HG03196 (cell line): ENCODE measurements around the gene PTOV1.

Experiments
- ATAC-seq: cut with Tn5 transposase; IDR thresholded peaks from one replicate; pipeline ENCODE4 v1.9.1; 2021; ENCODE audit not compliant: unreplicated experiment

PTOV1 gene

GRCh38 chr19:49850487-49851342 is at the start of gene PTOV1:
PTOV1 (plus strand) TSS chr19:49851159.
- peak; percentile 69 for ATAC-seq

- no peak for ATAC-seq
Observed at GRCh38 chr19:49801401-49801888, 49.5 kb upstream of the PTOV1 start.

- no peak for ATAC-seq
Observed at GRCh38 chr19:49801966-49802661, 48.8 kb upstream of the PTOV1 start.

GRCh38 chr19:49802836-49803528 is 48.0 kb upstream of the PTOV1 start:
- ATAC-seq = no peak

- ATAC-seq = no peak
Observed at GRCh38 chr19:49803529-49803856, 47.5 kb upstream of the PTOV1 start.

- no peak for ATAC-seq
Observed at GRCh38 chr19:49805822-49806619, 44.9 kb upstream of the PTOV1 start.

- ATAC-seq = no peak
Observed at GRCh38 chr19:49806620-49806959, 44.4 kb upstream of the PTOV1 start.

GRCh38 chr19:49807058-49807903 is 43.7 kb upstream of the PTOV1 start:
- ATAC-seq = no peak

GRCh38 chr19:49807904-49808675 is 42.9 kb upstream of the PTOV1 start:
- ATAC-seq = no peak

- no peak for ATAC-seq
Observed at GRCh38 chr19:49808711-49809159, 42.2 kb upstream of the PTOV1 start.

GRCh38 chr19:49809160-49809940 is 41.6 kb upstream of the PTOV1 start:
- ATAC-seq = no peak

- no peak for ATAC-seq
Observed at GRCh38 chr19:49809941-49810389, 41.0 kb upstream of the PTOV1 start.

- no peak for ATAC-seq
Observed at GRCh38 chr19:49811328-49811727, 39.6 kb upstream of the PTOV1 start.

GRCh38 chr19:49812452-49812996 is 38.4 kb upstream of the PTOV1 start:
- ATAC-seq = no peak

- peak; percentile 43 for ATAC-seq
Observed at GRCh38 chr19:49812997-49813861, 37.7 kb upstream of the PTOV1 start, which contains the start of gene FUZ. FUZ (minus strand) TSS chr19:49813292; CDS start chr19:49813106, 186 bp downstream.

GRCh38 chr19:49814010-49814409 is 36.9 kb upstream of the PTOV1 start:
- ATAC-seq = no peak

GRCh38 chr19:49816590-49816989 is 34.4 kb upstream of the PTOV1 start:
- ATAC-seq = no peak
